K562 (cell line): ENCODE measurements around the gene ARL3. TPM values are rescaled to one million over a fixed set of nuclear protein-coding genes. Genes with fewer than 3 reads are reported as not detected.

Experiments
- ARID4B ChIP-seq: sonication (generic); formaldehyde crosslinking; IDR thresholded peaks from 2 replicates; pipeline ENCODE4 v1.8.0; 2022; ENCODE audit warnings: mild to moderate bottlenecking, missing genetic modification reagents
- CTBP1 ChIP-seq: fragments of 450-650 bp; IDR thresholded peaks from 2 replicates; pipeline ENCODE4 v1.6.1; 2016; ENCODE audit warnings: borderline replicate concordance
- CUX1 ChIP-seq: fragments of 200-800 bp; sonication (Bioruptor generic); IDR thresholded peaks from 2 replicates; pipeline ENCODE4 v1.6.1; 2016; ENCODE audit warnings: missing genetic modification characterization, missing compliant biosample characterization
- EWSR1 ChIP-seq: fragments of 450-650 bp; IDR thresholded peaks from 2 replicates; pipeline ENCODE4 v1.6.1; 2018; ENCODE audit warnings: borderline replicate concordance, mild to moderate bottlenecking, low read depth, moderate library complexity; ENCODE audit not compliant: partially characterized antibody
- FIP1L1 ChIP-seq: fragments of 200-400 bp; formaldehyde crosslinking; IDR thresholded peaks from 2 replicates; pipeline ENCODE4 v1.6.1; 2018; ENCODE audit warnings: mild to moderate bottlenecking, low read depth, low read length; ENCODE audit not compliant: poor library complexity, severe bottlenecking
- HNRNPLL ChIP-seq: fragments of 200-400 bp; formaldehyde crosslinking; IDR thresholded peaks from 2 replicates; pipeline ENCODE4 v1.6.1; 2017; ENCODE audit warnings: low read length, low read depth, mild to moderate bottlenecking; ENCODE audit not compliant: poor library complexity, severe bottlenecking
- L3MBTL2 ChIP-seq: fragments of 450-650 bp; IDR thresholded peaks from 2 replicates; pipeline ENCODE4 v1.6.1; 2016; ENCODE audit warnings: mild to moderate bottlenecking, moderate library complexity
- NONO ChIP-seq, 2 experiments: fragments of 200-400 bp in 1 of 2; fragments of 450-650 bp in 1 of 2; formaldehyde crosslinking in 1 of 2; IDR thresholded peaks; 2 replicates each; pipeline ENCODE4 v1.6.1; 2017; ENCODE audit warnings: low read depth in 2 of 2, mild to moderate bottlenecking in 2 of 2, moderate library complexity in 2 of 2, low read length in 1 of 2
- NR2C2 ChIP-seq, 2 experiments: fragments of 200-800 bp in 1 of 2; sonication (Bioruptor generic) in 1 of 2; sonication (generic) in 1 of 2; formaldehyde crosslinking in 1 of 2; IDR thresholded peaks; 2 replicates each; pipeline versions ENCODE4 v1.6.1 to v1.8.0; 2016 to 2022; ENCODE audit warnings: mild to moderate bottlenecking in 1 of 2, missing compliant biosample characterization in 1 of 2, missing genetic modification characterization in 1 of 2, missing genetic modification reagents in 1 of 2
- NRF1 ChIP-seq, 2 experiments: fragments of 450-650 bp; IDR thresholded peaks in 1 of 2; conservative IDR thresholded peaks in 1 of 2; 2 replicates each; pipeline ENCODE4 v1.6.1; 2014; ENCODE audit warnings: mild to moderate bottlenecking in 2 of 2
- RBFOX2 ChIP-seq: fragments of 200-400 bp; formaldehyde crosslinking; IDR thresholded peaks from 2 replicates; pipeline ENCODE4 v1.6.1; 2017; ENCODE audit warnings: low read depth, mild to moderate bottlenecking, low read length, moderate library complexity
- ZNF589 ChIP-seq: fragments of 200-800 bp; sonication (Bioruptor generic); IDR thresholded peaks from 2 replicates; pipeline ENCODE4 v1.6.1; 2016; ENCODE audit warnings: low read depth, missing genetic modification characterization, missing compliant biosample characterization
- polyA plus RNA-seq, 8 experiments: library from polyadenylated mRNA; depleted of rRNA in 4 of 8; stranded (reverse) in 5 of 8; unstranded in 3 of 8; fragments of >200 nt; fragmentation: Nextera tagmentation in 2 of 8; fragmentation: Illumina TruSeq in 1 of 8; extraction: Ambion mirVana in 2 of 8; extraction: Trizol in 1 of 8; gene quantifications; 2 replicates each; pipeline versions ENCODE4 v1.2.1 to v1.2.3, GENCODE V29; 2011 to 2014; ENCODE audit warnings: inconsistent platforms in 1 of 8, missing spikeins in 1 of 8
- total RNA-seq, 7 experiments: library from RNA; depleted of rRNA in 6 of 7; stranded (reverse); fragments of >200 nt in 6 of 7; fragmentation: Illumina TruSeq in 2 of 7; extraction: Trizol in 2 of 7; gene quantifications; 2 replicates each; pipeline versions ENCODE4 v1.2.1 to v1.2.3, GENCODE V29; 2011 to 2021; ENCODE audit warnings: low replicate concordance in 1 of 7
- TF ChIP-seq, protein P1 (sequence below), 2 experiments: IDR thresholded peaks; 2 replicates each; pipeline ENCODE4 v1.6.1; 2012; ENCODE audit warnings: improper control_type of control experiment in 2 of 2, low read depth in 2 of 2, low read length in 2 of 2, borderline replicate concordance in 1 of 2

ARL3 gene
- total and polyA plus RNA-seq, 9 of the 15 experiments (the other 6 are each of a cell fraction or from before 2014, with no cell fraction given): 2.9 to 8.9 (median 4.8) TPM

- TF ChIP-seq, protein P1, sequence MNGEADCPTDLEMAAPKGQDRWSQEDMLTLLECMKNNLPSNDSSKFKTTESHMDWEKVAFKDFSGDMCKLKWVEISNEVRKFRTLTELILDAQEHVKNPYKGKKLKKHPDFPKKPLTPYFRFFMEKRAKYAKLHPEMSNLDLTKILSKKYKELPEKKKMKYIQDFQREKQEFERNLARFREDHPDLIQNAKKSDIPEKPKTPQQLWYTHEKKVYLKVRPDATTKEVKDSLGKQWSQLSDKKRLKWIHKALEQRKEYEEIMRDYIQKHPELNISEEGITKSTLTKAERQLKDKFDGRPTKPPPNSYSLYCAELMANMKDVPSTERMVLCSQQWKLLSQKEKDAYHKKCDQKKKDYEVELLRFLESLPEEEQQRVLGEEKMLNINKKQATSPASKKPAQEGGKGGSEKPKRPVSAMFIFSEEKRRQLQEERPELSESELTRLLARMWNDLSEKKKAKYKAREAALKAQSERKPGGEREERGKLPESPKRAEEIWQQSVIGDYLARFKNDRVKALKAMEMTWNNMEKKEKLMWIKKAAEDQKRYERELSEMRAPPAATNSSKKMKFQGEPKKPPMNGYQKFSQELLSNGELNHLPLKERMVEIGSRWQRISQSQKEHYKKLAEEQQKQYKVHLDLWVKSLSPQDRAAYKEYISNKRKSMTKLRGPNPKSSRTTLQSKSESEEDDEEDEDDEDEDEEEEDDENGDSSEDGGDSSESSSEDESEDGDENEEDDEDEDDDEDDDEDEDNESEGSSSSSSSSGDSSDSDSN (IDR thresholded peaks at IDR 0.05; ENCODE audit: borderline replicate concordance in 1 of 2, low read depth in 2 of 2, low read length in 2 of 2): peak; percentile 48 to 81; a peak in 3 of 4 replicates
- peak; percentile 78 for TF ChIP-seq HNRNPLL
- TF ChIP-seq CTBP1: peak; percentile 87
- no peak for TF ChIP-seq CUX1 (CRISPR knock-in tag)
- TF ChIP-seq ZNF589 (CRISPR knock-in tag): 0 out of 2 replicates have a peak, but pooled peaks have one; percentile 5
- peak in 1 of 2 experiments; percentile 57; a peak in 2 of 4 replicates for TF ChIP-seq NONO (IDR thresholded peaks at IDR 0.05; ENCODE audit: low read depth in 2 of 2, low read length in 1 of 2)
- no peak for TF ChIP-seq L3MBTL2
- peak; percentile 65 for TF ChIP-seq RBFOX2
- peak; percentile 52 for TF ChIP-seq FIP1L1
- TF ChIP-seq NR2C2 (CRISPR knock-in tag; IDR thresholded peaks at IDR 0.05): no peak
- peak; percentile 13; the same call in 1 of the 2 replicates for TF ChIP-seq NR2C2 (tag; IDR thresholded peaks at IDR 0.05)
- TF ChIP-seq NRF1 (conservative IDR thresholded peaks at IDR 0.05 in 1 of 2, IDR thresholded peaks at IDR 0.05 in 1 of 2): peak in 1 of 2 experiments; percentile 63; a peak in 2 of 4 replicates
- TF ChIP-seq ARID4B (CRISPR knock-in tag): no peak
- TF ChIP-seq EWSR1: no peak
Measured at GRCh38 chr10:102644066-102644645, 70.0 kb downstream of the ARL3 start, which contains the start of gene TRIM8 (continued).
